ENCODE results near the gene TIMM8B. TPM values are rescaled to one million over a fixed set of nuclear protein-coding genes. Genes with fewer than 3 reads are reported as not detected.

The TIMM8B gene, protein sequence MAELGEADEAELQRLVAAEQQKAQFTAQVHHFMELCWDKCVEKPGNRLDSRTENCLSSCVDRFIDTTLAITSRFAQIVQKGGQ
- total RNA-seq (2014; rRNA removed; shearing (Covaris generic)), result 73.0 and 82.7 TPM in 2 replicates
- polyA plus RNA-seq (2015; cell fraction: cytosol; rRNA removed), result 41.4 and 51.7 TPM in 2 replicates
- 12.7 and 14.1 TPM in 2 replicates for polyA plus RNA-seq (2015; cell fraction: nucleus; rRNA removed)

DNA sequence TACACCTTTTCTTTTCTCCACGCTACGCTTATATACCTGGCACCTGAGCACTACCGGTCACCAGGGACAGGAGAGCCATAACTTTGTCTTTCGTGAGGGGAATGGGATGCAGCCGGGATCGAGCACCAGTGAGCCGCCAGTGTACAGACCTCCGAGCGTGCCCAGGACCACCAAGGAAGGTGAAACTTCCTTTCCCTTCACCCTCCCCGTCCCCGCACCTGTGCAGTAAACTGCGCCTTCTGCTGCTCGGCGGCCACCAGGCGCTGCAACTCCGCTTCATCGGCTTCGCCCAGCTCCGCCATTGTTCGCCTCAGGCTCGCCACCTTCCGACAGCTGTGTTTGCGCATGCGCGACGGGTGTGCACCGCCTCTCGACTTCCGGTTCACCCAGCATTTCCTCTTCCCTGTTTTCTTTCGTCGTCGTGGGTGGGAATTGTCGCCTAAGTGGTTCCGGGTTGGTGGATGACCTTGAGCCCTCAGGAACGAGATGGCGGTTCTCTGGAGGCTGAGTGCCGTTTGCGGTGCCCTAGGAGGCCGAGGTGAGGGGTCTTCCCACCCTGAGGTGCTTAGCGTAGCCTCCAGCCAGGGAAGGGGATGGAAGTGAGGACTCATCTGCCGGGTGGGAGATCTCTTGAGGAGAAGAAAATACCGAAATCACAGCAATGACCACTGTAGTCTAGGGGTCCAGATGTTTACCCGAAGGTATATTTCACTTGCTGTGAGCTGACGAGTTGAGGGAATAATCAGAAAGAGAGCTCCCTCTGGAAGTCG is at the start of gene TIMM8B, which contains the start of gene SDHD:
TSS of gene TIMM8B (minus strand) at position 335 of the 770 bp plus-strand sequence. CDS start at position 302, 33 bp downstream.
TSS of gene SDHD (plus strand) at position 452 of the 770 bp plus-strand sequence. CDS start at position 487, 35 bp downstream.
- in situ Hi-C loops (cut with HindIII; ENCODE audit: low pct_unique_long_range_greater_than_20kb, low sequenced_read_pairs), result no loop called here
- peak; percentile 96 for DNase-seq (ENCODE audit: low read depth, low spot score)

- in situ Hi-C loops (cut with HindIII; ENCODE audit: low pct_unique_long_range_greater_than_20kb, low sequenced_read_pairs), result no loop called here
- no peak for DNase-seq (ENCODE audit: low read depth, low spot score)
These were observed 47.9 kb upstream of the TIMM8B start for GRCh38 chr11:112134473-112134872.

DNA sequence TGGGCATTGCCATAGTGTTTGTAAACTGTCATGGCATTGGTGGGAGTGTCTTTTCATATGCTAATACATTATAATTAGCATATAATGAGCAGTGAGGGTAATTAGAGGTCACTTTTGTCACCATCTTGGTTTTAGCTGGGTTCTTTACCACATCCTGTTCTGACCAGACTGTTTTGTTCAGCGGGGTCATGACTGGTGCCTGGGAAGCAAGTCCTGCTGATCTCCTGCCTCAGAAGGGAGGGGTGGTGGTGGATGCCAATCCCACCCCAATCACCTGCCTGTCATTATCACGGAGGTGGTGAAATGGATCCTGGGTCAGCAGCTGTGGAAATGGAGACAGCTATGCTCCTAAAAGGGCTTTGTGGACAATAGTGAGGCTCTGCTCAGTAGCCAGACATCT is 46.2 kb upstream of the TIMM8B start:
- no peak for DNase-seq (ENCODE audit: low read depth, low spot score)
- in situ Hi-C loops (cut with HindIII; ENCODE audit: low pct_unique_long_range_greater_than_20kb, low sequenced_read_pairs), result no loop called here

DNA sequence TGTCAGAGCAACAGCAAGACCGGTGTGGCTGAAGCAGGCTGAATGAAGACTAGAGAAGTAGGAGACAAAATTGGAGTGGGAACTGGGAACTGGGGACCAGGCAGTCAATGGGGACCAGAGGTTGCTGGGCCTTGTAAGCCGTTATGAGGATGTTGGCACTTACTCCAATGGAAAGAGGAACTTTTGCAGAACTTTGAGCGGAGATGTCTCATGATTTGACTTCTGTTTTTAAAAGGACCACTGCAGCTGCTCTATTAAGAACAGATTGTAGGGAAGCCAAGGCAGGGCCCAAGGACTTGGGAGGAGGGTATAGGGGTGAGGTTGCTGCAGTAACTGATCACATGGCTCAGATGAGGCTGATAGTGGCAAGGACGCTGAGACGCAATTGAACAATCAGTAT is 43.1 kb upstream of the TIMM8B start:
- in situ Hi-C loops (cut with HindIII; ENCODE audit: low pct_unique_long_range_greater_than_20kb, low sequenced_read_pairs), result no loop called here
- no peak for DNase-seq (ENCODE audit: low read depth, low spot score)

DNA sequence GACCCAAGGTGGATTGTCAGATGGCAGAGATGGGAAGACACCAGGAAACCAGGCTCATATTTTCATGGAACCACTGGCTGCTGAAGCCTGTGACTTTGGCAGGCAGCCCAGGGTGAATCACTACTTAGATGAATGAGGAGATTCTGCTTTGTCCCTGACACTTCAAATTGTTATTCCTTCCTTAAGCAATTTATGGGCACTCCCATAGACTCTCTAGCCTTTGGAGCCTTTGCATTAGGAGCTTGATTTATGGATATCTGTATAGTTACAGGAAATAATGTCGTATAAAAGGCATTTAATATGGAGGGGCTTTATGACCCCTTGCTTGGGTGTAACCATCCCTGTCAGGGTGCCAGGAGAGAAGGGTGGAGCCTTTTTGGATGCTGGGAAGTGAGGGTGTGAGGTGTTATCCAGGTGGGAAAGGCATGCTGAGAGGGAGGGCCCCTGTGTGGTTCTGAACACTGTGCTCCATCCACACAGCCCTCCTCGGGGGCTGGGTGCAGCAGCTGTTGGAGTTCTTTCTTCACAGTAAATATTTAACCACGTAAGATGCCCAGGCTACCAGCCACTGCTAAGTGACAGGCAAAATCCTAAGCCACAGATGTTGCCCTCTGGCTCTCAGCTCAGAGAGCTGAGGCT is 42.0 kb upstream of the TIMM8B start:
- peak; percentile 53 for DNase-seq (ENCODE audit: low read depth, low spot score)
- in situ Hi-C loops (cut with HindIII; ENCODE audit: low pct_unique_long_range_greater_than_20kb, low sequenced_read_pairs), result no loop called here

DNA sequence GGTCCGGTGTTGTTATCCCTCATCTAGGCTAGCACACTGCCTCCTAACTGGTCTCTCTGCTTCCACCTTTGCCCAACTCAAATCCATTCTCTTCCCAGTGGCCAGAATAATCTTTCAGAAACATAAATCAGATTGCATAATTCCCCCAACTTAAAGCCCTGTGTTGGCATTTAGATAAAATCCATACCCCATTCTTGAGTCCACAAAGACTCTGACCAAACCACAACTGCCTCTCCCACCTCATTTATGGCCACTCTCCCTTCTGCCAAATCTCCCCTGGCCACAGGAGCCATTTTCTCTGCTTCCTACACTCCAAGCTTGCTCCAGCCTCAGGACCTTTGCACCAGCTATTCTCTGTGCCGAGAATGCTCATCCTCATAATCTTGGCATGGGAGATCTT is 40.5 kb upstream of the TIMM8B start:
- no peak for DNase-seq (ENCODE audit: low read depth, low spot score)
- in situ Hi-C loops (cut with HindIII; ENCODE audit: low pct_unique_long_range_greater_than_20kb, low sequenced_read_pairs), result no loop called here

- in situ Hi-C loops (cut with HindIII; ENCODE audit: low pct_unique_long_range_greater_than_20kb, low sequenced_read_pairs), result no loop called here
- DNase-seq (ENCODE audit: low read depth, low spot score), result no peak
These were observed 36.6 kb upstream of the TIMM8B start for GRCh38 chr11:112123129-112123528.

- in situ Hi-C loops (cut with HindIII; ENCODE audit: low pct_unique_long_range_greater_than_20kb, low sequenced_read_pairs), result no loop called here
- DNase-seq (ENCODE audit: low read depth, low spot score), result no peak
These were observed 35.5 kb upstream of the TIMM8B start for GRCh38 chr11:112121981-112122615.

- in situ Hi-C loops (cut with HindIII; ENCODE audit: low pct_unique_long_range_greater_than_20kb, low sequenced_read_pairs), result no loop called here
- no peak for DNase-seq (ENCODE audit: low read depth, low spot score)
These were observed 31.6 kb upstream of the TIMM8B start for GRCh38 chr11:112118176-112118575.

DNA sequence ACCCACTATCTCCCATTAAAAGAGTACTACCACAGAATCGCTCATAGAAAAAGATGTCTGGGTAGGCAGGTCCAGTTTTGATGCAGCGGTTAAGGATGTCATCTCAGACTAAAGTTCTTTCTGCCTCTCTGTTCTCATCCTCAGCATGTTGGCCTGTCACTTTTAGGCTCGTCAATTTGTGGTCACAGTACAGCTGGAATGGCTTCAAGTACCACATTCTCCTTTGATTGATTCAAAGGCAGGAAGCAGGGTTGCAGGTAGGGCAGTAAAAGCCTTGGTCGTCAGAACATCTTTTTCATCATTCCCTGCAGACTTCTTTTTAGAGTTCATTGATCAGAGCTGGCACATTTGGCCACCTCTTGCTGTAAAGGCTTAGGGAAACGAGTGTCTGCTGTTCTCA is 28.8 kb upstream of the TIMM8B start:
- no peak for DNase-seq (ENCODE audit: low read depth, low spot score)
- in situ Hi-C loops (cut with HindIII; ENCODE audit: low pct_unique_long_range_greater_than_20kb, low sequenced_read_pairs), result no loop called here

- no peak for DNase-seq (ENCODE audit: low read depth, low spot score)
- in situ Hi-C loops (cut with HindIII; ENCODE audit: low pct_unique_long_range_greater_than_20kb, low sequenced_read_pairs), result no loop called here
These were observed 27.9 kb upstream of the TIMM8B start for GRCh38 chr11:112114460-112114859.

DNA sequence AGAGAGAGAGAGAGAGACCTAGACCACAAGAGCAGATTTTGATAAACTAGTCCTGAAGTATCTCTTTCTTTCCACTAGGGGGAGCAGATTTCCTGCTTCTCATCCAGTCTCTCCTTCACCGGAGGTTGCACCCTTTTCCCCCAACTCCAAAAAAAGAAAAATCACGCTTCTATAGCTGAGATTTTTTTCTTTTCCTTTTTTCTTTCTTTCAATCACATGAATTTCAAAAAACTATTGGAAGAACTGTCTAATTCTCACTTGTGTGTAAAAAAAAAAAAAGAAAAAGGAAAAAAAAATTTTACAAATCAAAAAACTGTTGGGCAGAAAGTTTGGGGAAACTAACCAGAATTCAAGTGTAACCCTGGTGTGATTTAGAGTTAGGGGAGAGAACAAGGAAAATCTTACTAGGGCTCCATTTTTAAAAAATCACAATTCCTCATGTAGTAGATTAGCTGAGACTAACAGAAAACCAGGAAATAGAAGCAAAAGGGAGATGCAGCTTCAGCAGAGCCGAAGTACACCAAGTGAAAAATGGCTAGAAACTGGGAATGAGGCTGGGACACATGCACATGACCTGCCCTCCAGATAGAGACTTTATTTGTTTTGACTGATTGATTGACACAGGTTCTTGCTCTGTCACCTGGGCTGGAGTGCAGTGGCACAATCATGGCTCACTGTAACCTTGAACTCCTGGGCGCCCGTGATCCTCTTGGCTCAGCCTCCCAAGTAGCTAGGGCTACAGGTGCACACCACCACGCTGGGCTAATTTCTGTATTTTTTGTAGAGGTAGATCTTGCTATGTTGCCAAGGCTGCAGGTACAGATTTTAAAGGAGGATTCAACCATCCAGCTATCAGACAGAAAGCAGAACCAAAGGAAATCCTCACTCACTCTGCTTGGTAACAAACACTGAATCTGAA is 27.2 kb upstream of the TIMM8B start:
- in situ Hi-C loops (cut with HindIII; ENCODE audit: low pct_unique_long_range_greater_than_20kb, low sequenced_read_pairs), result no loop called here

GRCh38 chr11:112106070-112106469 is 19.5 kb upstream of the TIMM8B start:
- in situ Hi-C loops (cut with HindIII; ENCODE audit: low pct_unique_long_range_greater_than_20kb, low sequenced_read_pairs), result no loop called here
- DNase-seq (ENCODE audit: low read depth, low spot score), result no peak

More for the DNA sequence above, 27.2 kb upstream of the TIMM8B start:
- DNase-seq (ENCODE audit: low read depth, low spot score), result peak; percentile 72

DNA sequence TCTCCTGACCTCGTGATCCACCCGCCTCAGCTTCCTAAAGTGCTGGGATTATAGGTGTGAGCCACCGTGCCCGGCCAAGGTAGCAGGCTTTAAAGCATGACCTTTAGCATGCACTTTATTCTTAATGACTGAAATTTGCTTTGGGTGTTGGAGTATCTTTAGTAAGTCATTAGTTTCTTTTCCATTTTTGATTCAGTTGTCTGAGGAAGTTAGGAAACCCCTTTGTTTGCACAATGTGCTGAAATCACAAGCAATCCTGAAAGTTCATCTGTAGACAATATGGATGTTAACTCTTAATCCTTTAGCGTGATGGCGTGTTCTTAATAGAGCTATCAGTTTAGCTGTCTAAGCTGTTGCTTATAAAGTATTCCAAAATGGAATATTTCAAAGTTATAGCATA is 16.9 kb upstream of the TIMM8B start:
- in situ Hi-C loops (cut with HindIII; ENCODE audit: low pct_unique_long_range_greater_than_20kb, low sequenced_read_pairs), result no loop called here
- no peak for DNase-seq (ENCODE audit: low read depth, low spot score)

GRCh38 chr11:112100462-112100861 is 13.9 kb upstream of the TIMM8B start:
- in situ Hi-C loops (cut with HindIII; ENCODE audit: low pct_unique_long_range_greater_than_20kb, low sequenced_read_pairs), result no loop called here
- no peak for DNase-seq (ENCODE audit: low read depth, low spot score)

- no peak for DNase-seq (ENCODE audit: low read depth, low spot score)
- in situ Hi-C loops (cut with HindIII; ENCODE audit: low pct_unique_long_range_greater_than_20kb, low sequenced_read_pairs), result no loop called here
These were observed 11.4 kb upstream of the TIMM8B start for GRCh38 chr11:112097734-112098528.
